ENCODE data around the gene CHMP1B. TPM values are rescaled to one million over a fixed set of nuclear protein-coding genes. Genes with fewer than 3 reads are reported as not detected.

The CHMP1B gene
- total and polyA plus RNA-seq, 9 of the 15 experiments (the other 6 are each of a cell fraction or from before 2014, with no cell fraction given), result 12.3 to 29.9 (median 19.0) TPM

- TF ChIP-seq, protein P1, sequence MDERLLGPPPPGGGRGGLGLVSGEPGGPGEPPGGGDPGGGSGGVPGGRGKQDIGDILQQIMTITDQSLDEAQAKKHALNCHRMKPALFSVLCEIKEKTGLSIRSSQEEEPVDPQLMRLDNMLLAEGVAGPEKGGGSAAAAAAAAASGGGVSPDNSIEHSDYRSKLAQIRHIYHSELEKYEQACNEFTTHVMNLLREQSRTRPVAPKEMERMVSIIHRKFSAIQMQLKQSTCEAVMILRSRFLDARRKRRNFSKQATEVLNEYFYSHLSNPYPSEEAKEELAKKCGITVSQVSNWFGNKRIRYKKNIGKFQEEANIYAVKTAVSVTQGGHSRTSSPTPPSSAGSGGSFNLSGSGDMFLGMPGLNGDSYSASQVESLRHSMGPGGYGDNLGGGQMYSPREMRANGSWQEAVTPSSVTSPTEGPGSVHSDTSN (CRISPR knock-in tag; IDR thresholded peaks at IDR 0.05; ENCODE audit: low read depth), result no peak
- TF ChIP-seq, protein P1 (tag; conservative IDR thresholded peaks at IDR 0.05; ENCODE audit: low read depth), result peak; percentile 61
- 0 out of 4 replicates have a peak, but pooled peaks of 1 of the 2 experiments have one; percentile 54 for TF ChIP-seq MLLT1 (IDR thresholded peaks at IDR 0.05)
- TF ChIP-seq SMARCA4 (IDR thresholded peaks at IDR 0.05), result peak; percentile 52; the same call in 1 of the 2 replicates
- 0 out of 2 replicates have a peak, but pooled peaks have one; percentile 13 for TF ChIP-seq CXXC5 (CRISPR knock-in tag; IDR thresholded peaks at IDR 0.05)
- TF ChIP-seq, protein P2, sequence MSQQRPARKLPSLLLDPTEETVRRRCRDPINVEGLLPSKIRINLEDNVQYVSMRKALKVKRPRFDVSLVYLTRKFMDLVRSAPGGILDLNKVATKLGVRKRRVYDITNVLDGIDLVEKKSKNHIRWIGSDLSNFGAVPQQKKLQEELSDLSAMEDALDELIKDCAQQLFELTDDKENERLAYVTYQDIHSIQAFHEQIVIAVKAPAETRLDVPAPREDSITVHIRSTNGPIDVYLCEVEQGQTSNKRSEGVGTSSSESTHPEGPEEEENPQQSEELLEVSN (IDR thresholded peaks at IDR 0.05; ENCODE audit: borderline replicate concordance in 1 of 2, extremely low read depth in 1 of 2, insufficient read depth in 1 of 2, insufficient read length in 1 of 2, low read depth in 1 of 2, low read length in 1 of 2, poor library complexity in 1 of 2, severe bottlenecking in 1 of 2), result no peak
- TF ChIP-seq DPF2 (IDR thresholded peaks at IDR 0.05), result peak; percentile 56; the same call in 1 of the 2 replicates
- TF ChIP-seq NCOR1 (IDR thresholded peaks at IDR 0.05), result peak; percentile 79
Observed at GRCh38 chr18:11901826-11902438, 50.7 kb downstream of the CHMP1B start (continued).
